ENCODE results near the gene SSR4. TPM values are rescaled to one million over a fixed set of nuclear protein-coding genes. Genes with fewer than 3 reads are reported as not detected.
A peak's percentile ranks its signal among the peaks of the same experiment; 100 is the strongest.

The SSR4 gene
- total RNA-seq, 1 donor from 2014 or later = 331 TPM

GRCh38 chrX:153797415-153798015 is 3.0 kb downstream of the SSR4 start:
- Histone ChIP-seq H3K4me1 (peaks cover 5 to 7% of the 10 kb centered on the region in 2 donors), H3K36me3 (peaks cover 6 to 22% of the 10 kb centered on the region in 2 donors), H3K27me3 (no peaks in the 10 kb centered on the region), H3K27ac (no peak overlapping the region), H3K4me3 (no peak overlapping the region), H3K9me3 (no peaks in the 10 kb centered on the region)
- no peak for DNase-seq (ENCODE audit: low spot score in 2 of 2)
- intact Hi-C loops (cut with DNase I) = no loop called here
- TF ChIP-seq CTCF (IDR thresholded peaks at IDR 0.05) = no peak

- no peaks in the 10 kb centered on the region for H3K27me3 ChIP-seq
- TF ChIP-seq CTCF (IDR thresholded peaks at IDR 0.05) = no peak
- H3K27ac ChIP-seq = peak overlapping the region in 1 of 2 donors; percentile 80
- peaks cover 6 to 22% of the 10 kb centered on the region in 2 donors for H3K36me3 ChIP-seq
- intact Hi-C loops (cut with DNase I) = no loop called here
- peaks cover 3 to 7% of the 10 kb centered on the region in 2 donors for H3K4me1 ChIP-seq
- DNase-seq (ENCODE audit: low spot score in 2 of 2) = no peak
- no peaks in the 10 kb centered on the region for H3K9me3 ChIP-seq
- no peak overlapping the region for H3K4me3 ChIP-seq
Observed at GRCh38 chrX:153799326-153799725, 4.9 kb downstream of the SSR4 start.

GRCh38 chrX:153800177-153800722 is 5.8 kb downstream of the SSR4 start:
- Histone ChIP-seq H3K4me1 (peaks cover 3 to 7% of the 10 kb centered on the region in 2 donors), H3K27me3 (no peaks in the 10 kb centered on the region), H3K36me3 (peaks cover 6 to 22% of the 10 kb centered on the region in 2 donors), H3K27ac (peak overlapping the region; percentile 63 to 80), H3K9me3 (no peaks in the 10 kb centered on the region), H3K4me3 (no peak overlapping the region)
- intact Hi-C loops (cut with DNase I) = no loop called here
- TF ChIP-seq CTCF (IDR thresholded peaks at IDR 0.05) = no peak
- no peak for DNase-seq (ENCODE audit: low spot score in 2 of 2)

- Histone ChIP-seq H3K27ac (peak overlapping the region; percentile 63 to 80), H3K4me3 (no peak overlapping the region), H3K27me3 (no peaks in the 10 kb centered on the region), H3K4me1 (peaks cover 2 to 7% of the 10 kb centered on the region in 2 donors), H3K9me3 (no peaks in the 10 kb centered on the region), H3K36me3 (peaks cover 6 to 22% of the 10 kb centered on the region in 2 donors)
- intact Hi-C loops (cut with DNase I) = no loop called here
- no peak for DNase-seq (ENCODE audit: low spot score in 2 of 2)
- no peak for TF ChIP-seq CTCF (IDR thresholded peaks at IDR 0.05)
Observed at GRCh38 chrX:153800746-153801145, 6.3 kb downstream of the SSR4 start.

GRCh38 chrX:153801669-153802068 is 7.2 kb downstream of the SSR4 start:
- TF ChIP-seq CTCF (IDR thresholded peaks at IDR 0.05) = no peak
- no peak overlapping the region for H3K27ac ChIP-seq
- intact Hi-C loops (cut with DNase I) = no loop called here
- H3K36me3 ChIP-seq = peaks cover 6 to 22% of the 10 kb centered on the region in 2 donors
- no peak for DNase-seq (ENCODE audit: low spot score in 2 of 2)
- no peak overlapping the region for H3K4me3 ChIP-seq
- H3K9me3 ChIP-seq = no peaks in the 10 kb centered on the region
- H3K4me1 ChIP-seq = peaks cover 0 to 7% of the 10 kb centered on the region in 2 donors
- no peaks in the 10 kb centered on the region for H3K27me3 ChIP-seq

Data from ascending aorta (tissue), 2 donors.